WI38 (cell line): ENCODE measurements around the gene TCF20.

Source experiments
- H3K4me3 ChIP-seq: 2 replicates; pipeline ENCODE4 v1.5.1; 2011; ENCODE audit warnings: low read depth, mild to moderate bottlenecking, control low read depth, low read length
- TF ChIP-seq, protein P1 (sequence below): IDR thresholded peaks from 2 replicates; pipeline ENCODE4 v1.5.1; 2012; ENCODE audit warnings: low read depth, mild to moderate bottlenecking, control low read depth, low read length

The TCF20 gene

GRCh38 chr22:42314709-42315391 is 44.4 kb upstream of the TCF20 start:
- TF ChIP-seq, protein P1, sequence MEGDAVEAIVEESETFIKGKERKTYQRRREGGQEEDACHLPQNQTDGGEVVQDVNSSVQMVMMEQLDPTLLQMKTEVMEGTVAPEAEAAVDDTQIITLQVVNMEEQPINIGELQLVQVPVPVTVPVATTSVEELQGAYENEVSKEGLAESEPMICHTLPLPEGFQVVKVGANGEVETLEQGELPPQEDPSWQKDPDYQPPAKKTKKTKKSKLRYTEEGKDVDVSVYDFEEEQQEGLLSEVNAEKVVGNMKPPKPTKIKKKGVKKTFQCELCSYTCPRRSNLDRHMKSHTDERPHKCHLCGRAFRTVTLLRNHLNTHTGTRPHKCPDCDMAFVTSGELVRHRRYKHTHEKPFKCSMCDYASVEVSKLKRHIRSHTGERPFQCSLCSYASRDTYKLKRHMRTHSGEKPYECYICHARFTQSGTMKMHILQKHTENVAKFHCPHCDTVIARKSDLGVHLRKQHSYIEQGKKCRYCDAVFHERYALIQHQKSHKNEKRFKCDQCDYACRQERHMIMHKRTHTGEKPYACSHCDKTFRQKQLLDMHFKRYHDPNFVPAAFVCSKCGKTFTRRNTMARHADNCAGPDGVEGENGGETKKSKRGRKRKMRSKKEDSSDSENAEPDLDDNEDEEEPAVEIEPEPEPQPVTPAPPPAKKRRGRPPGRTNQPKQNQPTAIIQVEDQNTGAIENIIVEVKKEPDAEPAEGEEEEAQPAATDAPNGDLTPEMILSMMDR = no peak
- H3K4me3 ChIP-seq = no peak overlapping the region

GRCh38 chr22:42313804-42314581 is 43.5 kb upstream of the TCF20 start:
- H3K4me3 ChIP-seq = no peak overlapping the region
- TF ChIP-seq, protein P1 = peak; percentile 45

DNA sequence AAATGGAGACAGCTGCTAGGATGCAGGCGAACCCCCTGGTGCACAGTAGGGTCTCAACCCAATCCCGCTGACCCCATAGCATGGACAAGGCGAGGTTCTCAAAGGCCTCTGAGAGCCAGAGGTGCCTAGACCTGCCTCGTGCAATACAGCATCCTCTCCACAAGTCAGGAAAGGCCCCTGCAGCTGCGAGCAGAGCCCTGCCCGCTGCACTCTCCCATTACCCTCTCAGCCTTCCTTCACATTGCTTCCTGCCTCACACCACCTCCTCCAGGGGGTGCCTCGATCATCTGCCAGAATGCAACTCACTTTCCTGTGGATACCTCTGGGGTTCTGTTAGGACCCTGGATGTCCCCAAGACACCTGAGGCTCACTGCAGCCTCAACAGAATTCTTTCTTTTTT is 42.8 kb upstream of the TCF20 start:
- TF ChIP-seq, protein P1 = no peak
- H3K4me3 ChIP-seq = no peak overlapping the region

GRCh38 chr22:42310291-42311015 is 40.0 kb upstream of the TCF20 start:
- TF ChIP-seq, protein P1 = no peak
- H3K4me3 ChIP-seq = no peak overlapping the region

- no peak overlapping the region for H3K4me3 ChIP-seq
- TF ChIP-seq, protein P1 = no peak
These were observed 39.4 kb upstream of the TCF20 start for GRCh38 chr22:42309865-42310264.

- TF ChIP-seq, protein P1 = no peak
- no peak overlapping the region for H3K4me3 ChIP-seq
These were observed 38.5 kb upstream of the TCF20 start for GRCh38 chr22:42308892-42309468.
